ENCODE results near the gene PCED1B.

GRCh38 chr12:47192051-47192450 lies 112.6 kb downstream of the PCED1B start:
- no peak for TF ChIP-seq CTCF (IDR thresholded peaks at IDR 0.05)
- no peak for TF ChIP-seq POLR2AphosphoS5 (IDR thresholded peaks at IDR 0.05)
